Forelimb muscle (tissue), 1 donor: ENCODE data around the gene EXOSC5. TPM values are rescaled to one million over a fixed set of nuclear protein-coding genes. Genes with fewer than 3 reads are reported as not detected.
"Not testable (repeated sequence)": the region's sequence is repeated elsewhere in the genome, so short reads cannot be mapped to it uniquely, and the experiment has no call there.

Experiments
- DNase-seq: peaks from one replicate; pipeline ENCODE4 v3.0.0-alpha.2; 2013; ENCODE audit warnings: low read depth
- polyA plus RNA-seq: library from polyadenylated mRNA; unstranded; fragments of 120-200 nt; gene quantifications from one replicate; pipeline ENCODE4 v1.2.1, GENCODE V29; 2013; ENCODE audit not compliant: insufficient read length

Gene EXOSC5
- polyA plus RNA-seq: 17.0 TPM

- DNase-seq: peak; percentile 100
These were observed at the start of gene EXOSC5, which contains the start of gene BCKDHA for GRCh38 chr19:41397086-41398049. Gene EXOSC5 (minus strand): TSS chr19:41397359. CDS start chr19:41397328, 31 bp downstream. Gene BCKDHA (plus strand): TSS chr19:41397818. CDS start chr19:41397828, 10 bp downstream.

DNA sequence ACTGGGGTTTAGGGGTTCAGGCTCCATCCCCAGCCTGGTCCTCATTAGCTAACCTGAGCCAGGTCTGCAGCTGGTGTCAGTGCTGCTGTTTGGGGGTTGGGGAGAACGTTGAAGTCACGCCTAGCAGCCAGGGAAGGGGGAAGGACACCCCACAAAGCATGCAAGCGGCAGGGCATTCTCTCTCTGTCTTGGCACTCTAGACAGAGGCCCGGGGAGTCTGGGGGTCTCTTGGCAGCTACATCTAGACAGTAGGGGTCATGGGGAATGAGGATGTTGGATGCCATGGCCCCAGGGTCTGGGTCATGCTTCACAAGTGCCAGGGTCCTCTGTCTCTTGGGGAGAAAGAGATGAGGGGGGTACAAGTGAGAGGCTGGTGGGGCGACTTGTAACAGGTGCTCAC is 48.4 kb upstream of the EXOSC5 start:
- DNase-seq: no peak

GRCh38 chr19:41443813-41444455 is 46.8 kb upstream of the EXOSC5 start:
- DNase-seq: no peak

DNA sequence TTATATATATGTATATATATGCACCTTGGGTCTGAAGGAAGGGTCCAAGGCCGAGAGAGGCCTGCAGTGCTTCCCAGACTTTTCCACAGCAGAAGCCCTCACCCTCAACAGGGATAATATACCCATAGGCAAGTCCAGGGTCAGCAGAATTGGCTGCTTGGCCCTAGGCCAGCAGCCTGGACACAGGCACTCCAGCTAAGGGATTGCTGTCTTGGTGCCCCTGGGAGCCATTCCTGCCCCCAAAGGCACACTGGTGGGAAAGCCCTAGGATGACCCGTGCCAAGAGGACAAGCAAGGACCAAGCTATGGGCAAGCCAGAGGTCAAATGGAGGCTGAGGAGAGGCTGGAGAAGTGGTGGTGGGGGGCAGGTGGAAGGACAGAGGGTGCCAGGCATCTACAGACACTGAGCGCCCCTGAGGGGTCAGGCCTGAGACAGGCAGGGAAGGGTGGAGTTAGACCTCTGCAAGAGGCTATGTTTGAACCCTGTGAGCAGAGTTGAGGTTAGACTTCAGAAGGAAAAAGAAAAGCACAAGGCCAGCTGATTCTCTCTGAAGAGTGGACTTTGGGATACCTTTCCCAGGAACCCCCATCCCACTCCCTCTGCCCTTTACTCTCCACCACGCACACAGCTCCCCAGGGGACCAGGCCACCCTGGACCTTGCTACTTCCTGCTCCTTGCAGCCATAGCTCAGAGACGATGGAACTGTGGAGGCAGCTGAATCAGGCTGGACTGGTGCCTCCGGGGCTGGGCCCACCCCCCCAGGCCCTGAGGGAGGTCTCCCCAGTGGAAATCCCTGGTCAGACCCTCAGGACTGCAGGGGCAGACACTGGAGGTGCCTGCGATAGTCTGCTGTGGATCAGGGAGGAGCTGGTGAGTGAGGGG is 45.6 kb upstream of the EXOSC5 start, which contains the start of gene ERICH4:
Gene ERICH4 (plus strand): TSS at position 684 of the 883 bp plus-strand sequence. CDS start 14 bp downstream, at position 698.
- no peak for DNase-seq

GRCh38 chr19:41441321-41441945 is 44.3 kb upstream of the EXOSC5 start:
- no peak for DNase-seq

GRCh38 chr19:41439441-41440222 is 42.5 kb upstream of the EXOSC5 start, which contains the start of gene DMAC2:
Gene DMAC2 (minus strand): TSS chr19:41439912. CDS start chr19:41439899, 13 bp downstream.
- peak; percentile 94 for DNase-seq

DNA sequence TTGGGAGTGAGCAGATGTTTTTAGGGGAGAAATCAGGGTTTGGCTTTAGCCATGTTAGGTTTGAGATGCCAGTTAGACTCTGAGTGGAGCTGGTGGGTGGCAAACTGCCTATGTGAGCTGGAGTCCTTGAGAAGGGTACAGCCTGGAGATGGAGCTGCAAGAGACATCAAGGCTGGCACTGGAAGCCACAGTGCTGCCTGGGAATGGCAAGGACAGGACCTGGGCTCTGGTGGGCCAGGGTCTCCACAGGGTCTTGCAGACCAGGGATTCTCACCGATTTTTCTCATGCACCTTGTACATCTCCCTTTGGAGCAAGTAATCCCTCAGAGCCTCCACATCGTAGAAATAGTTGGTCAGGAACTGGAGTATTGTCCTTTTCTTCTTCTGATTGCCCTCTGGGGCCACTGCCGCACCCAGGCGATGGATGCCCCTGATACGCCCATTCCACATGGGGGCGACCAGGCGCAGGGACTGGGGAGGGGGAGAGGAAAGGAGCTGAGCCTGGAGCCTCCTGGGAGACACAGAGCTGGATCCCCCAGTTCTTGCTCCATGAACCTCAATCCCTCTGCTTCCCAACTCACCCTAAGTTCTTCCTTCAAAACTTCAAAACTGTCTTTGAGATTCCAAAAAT is 40.9 kb upstream of the EXOSC5 start:
- no peak for DNase-seq

GRCh38 chr19:41436674-41436951 is 39.5 kb upstream of the EXOSC5 start:
- DNase-seq: no peak

GRCh38 chr19:41435936-41436673 is 38.9 kb upstream of the EXOSC5 start:
- no peak for DNase-seq

GRCh38 chr19:41435376-41435775 is 38.2 kb upstream of the EXOSC5 start:
- DNase-seq: not testable (repeated sequence)

DNA sequence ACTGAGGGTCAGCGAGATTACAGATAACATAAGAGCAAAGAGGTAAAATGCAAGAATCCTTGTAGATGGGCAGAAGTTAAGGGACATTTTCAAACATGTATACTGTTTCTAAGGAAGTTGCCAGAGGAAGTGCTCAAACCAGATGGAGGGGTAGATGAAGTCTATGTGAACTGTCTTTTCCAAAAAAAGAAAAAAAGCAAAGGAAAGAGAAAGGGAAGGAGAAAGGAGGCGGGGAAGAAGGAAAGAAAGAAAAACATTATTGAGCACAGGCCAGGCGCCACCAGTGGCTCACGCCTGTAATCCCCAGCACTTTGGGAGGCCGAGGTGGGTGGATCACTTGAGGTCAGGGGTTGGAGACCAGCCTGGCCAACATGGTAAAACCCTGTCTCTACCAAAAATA is 37.3 kb upstream of the EXOSC5 start:
- DNase-seq: no peak

- DNase-seq: no peak
These were observed 36.0 kb upstream of the EXOSC5 start for GRCh38 chr19:41433171-41433570.

DNA sequence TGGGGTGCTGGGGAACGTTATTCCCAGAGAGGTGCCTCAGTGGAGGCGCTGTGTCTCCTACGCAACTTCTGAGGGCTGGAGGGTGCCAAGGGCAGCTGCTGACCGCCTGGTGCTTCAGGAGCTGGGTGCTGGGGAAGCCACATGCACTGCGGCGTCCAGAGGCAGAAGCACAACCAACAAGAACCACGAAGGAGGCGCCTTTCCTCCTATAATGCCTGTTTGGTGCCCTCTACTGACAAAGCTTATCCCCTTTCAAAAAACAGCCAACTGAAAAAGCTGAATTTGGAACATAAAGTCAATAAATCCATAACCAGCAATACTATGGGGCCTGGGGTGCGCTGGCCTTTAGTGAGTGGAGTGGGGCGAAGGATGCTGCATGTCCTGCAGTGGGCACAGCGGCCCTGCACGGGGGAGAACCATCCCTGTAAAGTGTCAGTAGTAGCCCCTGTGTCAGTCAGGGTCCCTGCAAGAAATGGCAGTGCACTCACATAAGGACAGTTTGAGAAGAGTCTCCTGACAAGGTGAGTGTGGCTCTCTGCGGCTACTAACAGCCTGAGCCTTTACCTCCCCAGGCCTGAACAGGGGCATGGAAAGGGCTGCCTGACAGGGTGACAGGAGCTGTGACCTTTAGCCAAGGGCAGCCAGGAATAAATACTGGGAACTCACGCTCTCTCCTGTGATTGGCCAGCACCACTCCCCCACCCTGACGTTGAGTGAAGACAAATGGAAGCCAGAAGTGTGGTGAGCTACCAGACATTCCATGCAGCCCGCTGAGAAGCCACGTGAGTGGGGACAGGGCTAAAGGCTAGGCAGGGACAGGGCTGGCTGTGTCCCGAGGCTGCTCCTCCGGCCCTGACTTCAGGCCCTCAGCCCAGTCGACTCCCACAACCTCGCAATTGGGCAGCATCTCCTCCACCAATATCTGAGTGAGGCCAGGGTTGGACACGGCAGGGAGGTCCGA is 34.5 kb upstream of the EXOSC5 start:
- DNase-seq: no peak

DNA sequence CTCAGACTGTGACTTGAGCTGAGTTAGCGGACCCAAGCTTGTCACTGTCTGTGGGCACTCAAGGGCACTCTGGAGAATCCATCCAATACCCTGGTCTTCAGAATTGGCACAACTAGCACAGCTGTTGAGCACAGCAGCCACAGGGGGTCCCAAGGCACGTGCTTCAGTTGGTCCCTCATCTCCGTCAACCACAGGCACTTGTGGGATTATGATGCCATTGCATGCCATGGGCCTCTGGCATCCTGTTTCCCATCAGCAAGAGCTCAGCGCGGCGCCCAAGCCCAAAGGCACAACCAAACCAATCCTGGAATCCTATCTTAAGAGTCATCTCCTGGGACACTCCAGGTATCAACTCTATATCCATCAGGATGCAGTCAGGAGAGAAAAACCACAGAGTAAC is 33.8 kb upstream of the EXOSC5 start:
- no peak for DNase-seq

DNA sequence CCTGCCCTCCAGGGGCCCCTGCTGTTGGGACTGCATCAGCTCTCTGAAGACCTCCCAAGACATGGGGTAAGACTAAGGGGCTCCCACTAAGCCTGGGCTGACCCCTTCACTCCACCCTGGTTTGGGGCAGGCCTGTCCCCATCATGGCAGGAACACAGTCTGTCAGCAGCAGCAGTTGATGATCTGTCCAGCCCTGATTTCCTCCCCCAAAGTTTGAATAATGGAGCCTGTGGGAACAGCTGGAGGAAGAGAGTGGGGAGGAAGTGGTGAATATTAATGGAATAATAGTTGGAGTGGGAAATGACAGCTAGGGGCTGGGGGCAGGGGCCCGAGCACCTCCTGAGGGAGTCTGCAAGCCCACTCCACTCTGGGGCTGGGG is 31.3 kb upstream of the EXOSC5 start:
- DNase-seq: no peak

DNA sequence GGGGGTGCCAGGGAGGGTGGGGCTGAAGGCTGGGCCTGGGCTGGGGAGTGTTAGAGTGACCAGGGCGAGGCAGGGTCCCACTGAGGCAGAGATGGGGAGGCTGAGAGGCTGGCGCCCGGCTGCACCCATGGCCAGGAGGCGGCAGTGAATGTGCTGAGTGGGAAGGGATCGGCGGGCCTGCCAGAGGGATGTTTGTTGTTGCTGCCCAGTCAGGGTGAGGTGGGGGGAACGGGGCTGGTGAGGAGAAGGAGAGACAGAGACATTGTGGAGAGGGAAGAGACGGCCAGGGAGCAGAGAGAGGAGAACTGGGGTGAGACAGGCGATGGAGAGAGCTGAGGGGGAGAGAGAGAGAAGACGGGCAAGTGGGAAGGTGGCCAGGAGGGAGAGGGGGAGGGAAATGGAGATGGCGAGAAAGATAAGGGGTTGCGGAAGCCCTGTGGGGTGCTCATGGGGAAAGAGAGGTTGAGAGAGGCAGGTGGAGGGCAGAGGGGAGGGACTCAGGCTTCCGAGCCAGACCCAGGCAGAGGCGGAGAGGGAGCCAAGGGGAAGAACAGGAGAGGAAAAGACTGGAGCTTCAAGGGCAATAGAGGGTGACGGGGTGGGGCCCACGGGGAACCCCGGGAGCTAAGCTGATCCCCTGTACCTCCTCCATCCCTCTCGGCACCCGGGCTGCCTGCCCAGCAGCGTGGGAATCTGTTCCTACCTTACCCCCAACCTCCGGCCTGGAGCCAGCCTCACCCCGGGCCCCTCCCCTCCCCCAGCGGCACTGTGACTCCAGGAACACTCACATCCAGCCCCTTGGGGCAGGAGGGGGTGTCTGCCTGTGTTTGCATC is 30.7 kb upstream of the EXOSC5 start:
- DNase-seq: no peak
